Glutamatergic neuron (in vitro differentiated cells): ENCODE results near the gene USP3. TPM values are rescaled to one million over a fixed set of nuclear protein-coding genes. Genes with fewer than 3 reads are reported as not detected.
A peak's percentile ranks its signal among the peaks of the same experiment; 100 is the strongest.

ENCODE experiments used
- DNase-seq: peaks from one replicate; pipeline ENCODE4 v3.0.0; 2022
- H3K27ac Mint-ChIP-seq: one replicate; pipeline ENCODE4 v1.8.0; 2020; ENCODE audit warnings: mild to moderate bottlenecking, mixed read lengths, inconsistent platforms; ENCODE audit not compliant: unreplicated experiment
- H3K27me3 Mint-ChIP-seq: one replicate; pipeline ENCODE4 v1.8.0; 2020; ENCODE audit warnings: mild to moderate bottlenecking, moderate library complexity, mixed read lengths, inconsistent platforms; ENCODE audit not compliant: unreplicated experiment
- H3K36me3 Mint-ChIP-seq: one replicate; pipeline ENCODE4 v1.8.0; 2020; ENCODE audit warnings: mild to moderate bottlenecking, mixed read lengths, inconsistent platforms; ENCODE audit not compliant: unreplicated experiment
- H3K4me1 Mint-ChIP-seq: one replicate; pipeline ENCODE4 v1.8.0; 2020; ENCODE audit warnings: mild to moderate bottlenecking, low read depth, mixed read lengths, inconsistent platforms; ENCODE audit not compliant: unreplicated experiment
- H3K4me3 Mint-ChIP-seq: one replicate; pipeline ENCODE4 v1.8.0; 2020; ENCODE audit warnings: mild to moderate bottlenecking, mixed read lengths, inconsistent platforms; ENCODE audit not compliant: unreplicated experiment
- H3K9me3 Mint-ChIP-seq: one replicate; pipeline ENCODE4 v1.8.0; 2020; ENCODE audit warnings: mild to moderate bottlenecking, moderate library complexity, mixed read lengths, inconsistent platforms; ENCODE audit not compliant: unreplicated experiment
- total RNA-seq: library from RNA; stranded (reverse); fragmentation: NEBNext Ultra II Directional; extraction: Animal tissue kit (Norgen Biotek cat#: 25700); gene quantifications from one replicate; pipeline ENCODE4 v1.2.1, GENCODE V29; 2021; ENCODE audit not compliant: unreplicated experiment
- TF ChIP-seq, protein P1 (sequence below): fragments of 200-600 bp; sonication (generic); IDR thresholded peaks from one replicate; pipeline ENCODE4 v1.5.0; 2021; ENCODE audit not compliant: partially characterized antibody, unreplicated experiment

USP3 gene
- total RNA-seq, 1 donor from 2014 or later: 50.9 TPM

GRCh38 chr15:63492541-63493077, 11.8 kb upstream of the USP3 start:
- Mint-ChIP-seq H3K4me3 (no peak overlapping the region), H3K36me3 (no peaks in the 10 kb centered on the region), H3K27ac (no peak overlapping the region), H3K9me3 (peaks cover 11% of the 10 kb centered on the region), H3K4me1 (peaks cover 18% of the 10 kb centered on the region), H3K27me3 (peaks cover 1% of the 10 kb centered on the region)
- TF ChIP-seq, protein P1, sequence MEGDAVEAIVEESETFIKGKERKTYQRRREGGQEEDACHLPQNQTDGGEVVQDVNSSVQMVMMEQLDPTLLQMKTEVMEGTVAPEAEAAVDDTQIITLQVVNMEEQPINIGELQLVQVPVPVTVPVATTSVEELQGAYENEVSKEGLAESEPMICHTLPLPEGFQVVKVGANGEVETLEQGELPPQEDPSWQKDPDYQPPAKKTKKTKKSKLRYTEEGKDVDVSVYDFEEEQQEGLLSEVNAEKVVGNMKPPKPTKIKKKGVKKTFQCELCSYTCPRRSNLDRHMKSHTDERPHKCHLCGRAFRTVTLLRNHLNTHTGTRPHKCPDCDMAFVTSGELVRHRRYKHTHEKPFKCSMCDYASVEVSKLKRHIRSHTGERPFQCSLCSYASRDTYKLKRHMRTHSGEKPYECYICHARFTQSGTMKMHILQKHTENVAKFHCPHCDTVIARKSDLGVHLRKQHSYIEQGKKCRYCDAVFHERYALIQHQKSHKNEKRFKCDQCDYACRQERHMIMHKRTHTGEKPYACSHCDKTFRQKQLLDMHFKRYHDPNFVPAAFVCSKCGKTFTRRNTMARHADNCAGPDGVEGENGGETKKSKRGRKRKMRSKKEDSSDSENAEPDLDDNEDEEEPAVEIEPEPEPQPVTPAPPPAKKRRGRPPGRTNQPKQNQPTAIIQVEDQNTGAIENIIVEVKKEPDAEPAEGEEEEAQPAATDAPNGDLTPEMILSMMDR: no peak
- DNase-seq: no peak

GRCh38 chr15:63493436-63493835, 11.0 kb upstream of the USP3 start:
- Mint-ChIP-seq H3K36me3 (no peaks in the 10 kb centered on the region), H3K9me3 (peaks cover 11% of the 10 kb centered on the region), H3K4me3 (peak overlapping the region; percentile 35), H3K27me3 (peaks cover 1% of the 10 kb centered on the region), H3K27ac (peak overlapping the region; percentile 16), H3K4me1 (peaks cover 18% of the 10 kb centered on the region)
- DNase-seq: no peak
- TF ChIP-seq, protein P1: no peak

GRCh38 chr15:63494408-63494807, 10.0 kb upstream of the USP3 start:
- TF ChIP-seq, protein P1: no peak
- Mint-ChIP-seq H3K4me1 (peaks cover 18% of the 10 kb centered on the region), H3K27me3 (peaks cover 1% of the 10 kb centered on the region), H3K4me3 (no peak overlapping the region), H3K36me3 (no peaks in the 10 kb centered on the region), H3K27ac (no peak overlapping the region), H3K9me3 (peaks cover 11% of the 10 kb centered on the region)
- DNase-seq: no peak

GRCh38 chr15:63495343-63495742, 9.1 kb upstream of the USP3 start:
- Mint-ChIP-seq H3K36me3 (no peaks in the 10 kb centered on the region), H3K9me3 (peaks cover 9% of the 10 kb centered on the region), H3K4me1 (peaks cover 17% of the 10 kb centered on the region), H3K27ac (no peak overlapping the region), H3K27me3 (peaks cover 6% of the 10 kb centered on the region), H3K4me3 (no peak overlapping the region)
- TF ChIP-seq, protein P1: no peak
- no peak for DNase-seq

DNA sequence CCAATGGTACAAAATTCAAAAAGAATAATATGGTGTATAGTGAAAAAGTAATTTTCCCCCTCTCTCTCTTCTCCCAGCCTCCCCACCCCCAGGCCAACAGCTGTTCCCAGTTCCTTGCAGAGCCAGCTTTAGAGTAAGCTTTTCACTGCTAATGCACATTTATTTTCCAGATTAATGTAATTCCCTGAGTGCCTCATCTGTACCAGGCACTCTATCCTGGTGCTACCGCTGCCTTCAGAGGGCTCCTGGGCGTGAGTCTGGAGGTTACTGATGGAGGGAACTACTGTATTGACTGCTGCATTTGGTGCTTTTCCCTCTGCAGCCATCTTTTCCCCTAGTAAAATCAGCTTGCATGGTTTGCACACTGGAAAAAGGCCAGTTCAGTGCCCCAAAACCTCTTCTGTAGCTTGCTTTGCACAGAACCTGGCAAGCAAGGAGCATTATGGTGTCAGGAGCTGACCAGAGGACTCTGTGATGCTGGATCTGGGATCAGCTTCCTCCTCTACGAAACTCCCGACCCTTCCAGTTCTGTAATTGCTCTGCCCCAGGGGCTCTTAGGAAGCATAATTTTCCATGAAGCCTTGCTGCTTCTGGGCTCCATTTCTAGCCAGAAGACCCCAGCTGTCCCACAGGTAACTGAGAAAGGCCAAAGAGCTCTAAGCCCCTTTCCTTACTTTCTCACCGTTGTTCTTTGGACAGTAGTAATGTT, 8.5 kb upstream of the USP3 start:
- H3K27ac Mint-ChIP-seq: no peak overlapping the region
- DNase-seq: no peak
- TF ChIP-seq, protein P1: no peak

More for the DNA sequence above, 8.5 kb upstream of the USP3 start:
- H3K4me1 Mint-ChIP-seq: peaks cover 15% of the 10 kb centered on the region
- H3K36me3 Mint-ChIP-seq: no peaks in the 10 kb centered on the region
- H3K9me3 Mint-ChIP-seq: peaks cover 6% of the 10 kb centered on the region
- H3K27me3 Mint-ChIP-seq: peaks cover 10% of the 10 kb centered on the region
- H3K4me3 Mint-ChIP-seq: peak overlapping the region; percentile 28
